ENCODE results near the gene CXCL17.
A peak's percentile ranks its signal among the peaks of the same experiment; 100 is the strongest.
"Not testable (repeated sequence)": the region's sequence is repeated elsewhere in the genome, so short reads cannot be mapped to it uniquely, and the experiment has no call there.

The CXCL17 gene

DNA sequence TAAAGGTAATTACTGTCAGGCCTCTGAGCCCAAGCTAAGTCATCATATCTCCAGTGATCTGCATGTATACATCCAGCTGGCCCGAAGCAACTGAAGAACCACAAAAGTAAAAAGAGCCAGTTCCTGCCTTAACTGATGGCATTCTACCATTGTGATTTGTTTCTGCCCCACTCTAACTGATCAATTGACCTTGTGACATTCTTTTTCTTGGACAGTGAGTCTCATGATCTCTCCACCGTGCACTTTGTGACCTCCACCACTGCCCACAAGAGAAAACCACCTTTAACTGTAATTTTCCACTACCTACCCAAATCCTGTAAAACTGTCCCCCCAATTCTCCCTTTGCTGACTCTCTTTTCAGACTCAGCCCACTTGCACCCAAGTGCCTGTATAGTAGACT lies 17.2 kb upstream of the CXCL17 start:
- no peaks in the 10 kb centered on the region for H3K27me3 ChIP-seq (ENCODE audit: insufficient read depth, low read depth, severe bottlenecking)

GRCh38 chr19:42455621-42456081 lies 12.9 kb upstream of the CXCL17 start:
- H3K4me3 ChIP-seq (ENCODE audit: low read depth, low read length) = no peak overlapping the region
- H3K27me3 ChIP-seq (ENCODE audit: insufficient read depth, low read depth, severe bottlenecking) = no peaks in the 10 kb centered on the region
- no peak for TF ChIP-seq CTCF (IDR thresholded peaks at IDR 0.05; ENCODE audit: low read depth, low read length)
- H3K36me3 ChIP-seq = no peaks in the 10 kb centered on the region
- H3K9me3 ChIP-seq (ENCODE audit: severe bottlenecking) = no peaks in the 10 kb centered on the region
- no peak for DNase-seq
- no peak overlapping the region for H3K27ac ChIP-seq

More for the DNA sequence above, 17.2 kb upstream of the CXCL17 start:
- DNase-seq = no peak
- H3K9me3 ChIP-seq (ENCODE audit: severe bottlenecking) = no peaks in the 10 kb centered on the region
- no peak overlapping the region for H3K27ac ChIP-seq
- no peak for TF ChIP-seq CTCF (IDR thresholded peaks at IDR 0.05; ENCODE audit: low read depth, low read length)
- H3K36me3 ChIP-seq = no peaks in the 10 kb centered on the region
- no peak overlapping the region for H3K4me3 ChIP-seq (ENCODE audit: low read depth, low read length)

GRCh38 chr19:42455086-42455485 lies 12.3 kb upstream of the CXCL17 start:
- DNase-seq = no peak
- H3K4me3 ChIP-seq (ENCODE audit: low read depth, low read length) = no peak overlapping the region
- H3K9me3 ChIP-seq (ENCODE audit: severe bottlenecking) = no peaks in the 10 kb centered on the region
- H3K27me3 ChIP-seq (ENCODE audit: insufficient read depth, low read depth, severe bottlenecking) = no peaks in the 10 kb centered on the region
- no peaks in the 10 kb centered on the region for H3K36me3 ChIP-seq
- no peak for TF ChIP-seq CTCF (IDR thresholded peaks at IDR 0.05; ENCODE audit: low read depth, low read length)
- no peak overlapping the region for H3K27ac ChIP-seq

- no peak overlapping the region for H3K4me3 ChIP-seq (ENCODE audit: low read depth, low read length)
These were observed 9.8 kb upstream of the CXCL17 start for GRCh38 chr19:42452590-42452989.

DNA sequence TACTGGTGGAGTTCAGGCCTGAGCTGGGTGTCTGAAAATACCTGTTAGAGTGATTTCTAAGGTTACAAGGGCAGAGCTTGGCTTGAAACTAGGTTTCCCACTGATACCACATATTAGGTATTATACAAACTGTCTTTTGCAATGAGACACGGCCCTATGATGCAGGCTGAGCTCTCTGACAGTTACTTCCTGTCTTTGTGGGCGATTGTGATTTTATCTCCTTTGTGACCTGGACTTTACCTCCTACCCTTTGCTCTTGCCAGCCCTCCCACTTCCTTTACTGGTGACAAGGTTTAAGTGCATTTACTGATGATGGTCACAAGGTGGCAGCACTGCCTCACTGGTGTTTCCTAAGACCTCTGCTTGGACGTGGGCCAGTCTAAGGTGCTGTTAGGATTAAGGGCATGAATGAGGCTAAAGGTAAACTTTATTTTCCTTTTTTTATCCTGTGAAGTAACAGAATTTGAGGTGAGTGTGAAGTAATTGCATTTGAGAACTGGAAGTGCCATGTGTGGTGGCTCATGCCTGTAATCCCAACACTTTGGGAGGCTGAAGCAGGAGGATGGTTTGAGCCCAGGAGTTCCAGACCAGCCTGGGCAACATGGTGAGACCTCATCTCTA lies 7.7 kb upstream of the CXCL17 start:
- H3K27ac ChIP-seq = no peak overlapping the region
- peak; percentile 73 for TF ChIP-seq CTCF (IDR thresholded peaks at IDR 0.05; ENCODE audit: low read depth, low read length)

More at GRCh38 chr19:42452590-42452989, 9.8 kb upstream of the CXCL17 start:
- Histone ChIP-seq H3K27me3 (ENCODE audit: insufficient read depth, low read depth, severe bottlenecking) (no peaks in the 10 kb centered on the region), H3K27ac (no peak overlapping the region), H3K36me3 (no peaks in the 10 kb centered on the region), H3K9me3 (ENCODE audit: severe bottlenecking) (no peaks in the 10 kb centered on the region)
- no peak for DNase-seq
- TF ChIP-seq CTCF (IDR thresholded peaks at IDR 0.05; ENCODE audit: low read depth, low read length) = no peak

GRCh38 chr19:42448306-42448705 lies 5.6 kb upstream of the CXCL17 start:
- not testable (repeated sequence) for H3K36me3 ChIP-seq; H3K27ac ChIP-seq; H3K4me3 ChIP-seq (ENCODE audit: low read depth, low read length); H3K9me3 ChIP-seq (ENCODE audit: severe bottlenecking); H3K27me3 ChIP-seq (ENCODE audit: insufficient read depth, low read depth, severe bottlenecking); DNase-seq

More for the DNA sequence above, 7.7 kb upstream of the CXCL17 start:
- Histone ChIP-seq H3K27me3 (ENCODE audit: insufficient read depth, low read depth, severe bottlenecking) (no peaks in the 10 kb centered on the region), H3K36me3 (no peaks in the 10 kb centered on the region), H3K9me3 (ENCODE audit: severe bottlenecking) (no peaks in the 10 kb centered on the region), H3K4me3 (ENCODE audit: low read depth, low read length) (no peak overlapping the region)
- DNase-seq = peak; percentile 61
